AG10803 (cell line): ENCODE data around the gene MAGI1.
A peak's percentile ranks its signal among the peaks of the same experiment; 100 is the strongest.

ENCODE experiments used
- DNase-seq: peaks from one replicate; pipeline ENCODE4 v3.0.0; 2010; ENCODE audit warnings: low read depth
- H3K4me3 ChIP-seq: 2 replicates; pipeline ENCODE4 v1.5.1; 2011; ENCODE audit warnings: mild to moderate bottlenecking, low read length, control low read depth
- CTCF ChIP-seq: conservative IDR thresholded peaks from 2 replicates; pipeline ENCODE4 v1.5.1; 2011; ENCODE audit warnings: mild to moderate bottlenecking, low read length, control low read depth, inconsistent platforms

MAGI1 gene

GRCh38 chr3:65749066-65749465, 289.7 kb downstream of the MAGI1 start:
- no peak for TF ChIP-seq CTCF
- DNase-seq: peak; percentile 17
- H3K4me3 ChIP-seq: no peak overlapping the region

- no peak for DNase-seq
- TF ChIP-seq CTCF: no peak
- H3K4me3 ChIP-seq: no peak overlapping the region
Measured at GRCh38 chr3:65748326-65748725, 290.4 kb downstream of the MAGI1 start.

- H3K4me3 ChIP-seq: no peak overlapping the region
- DNase-seq: no peak
- TF ChIP-seq CTCF: no peak
Measured at GRCh38 chr3:65746848-65747247, 291.9 kb downstream of the MAGI1 start.

GRCh38 chr3:65745306-65745705, 293.4 kb downstream of the MAGI1 start:
- TF ChIP-seq CTCF: no peak
- H3K4me3 ChIP-seq: no peak overlapping the region
- no peak for DNase-seq

- no peak for DNase-seq
- no peak for TF ChIP-seq CTCF
- H3K4me3 ChIP-seq: no peak overlapping the region
Measured at GRCh38 chr3:65742914-65743313, 295.8 kb downstream of the MAGI1 start.

GRCh38 chr3:65741540-65741939, 297.2 kb downstream of the MAGI1 start:
- TF ChIP-seq CTCF: no peak
- H3K4me3 ChIP-seq: no peak overlapping the region
- no peak for DNase-seq

GRCh38 chr3:65739901-65740541, 298.7 kb downstream of the MAGI1 start:
- no peak overlapping the region for H3K4me3 ChIP-seq
- DNase-seq: no peak
- no peak for TF ChIP-seq CTCF
